MM.1S (cell line): ENCODE data around the gene C6orf163.

Source experiments
- EZH2 ChIP-seq: fragments of 300-600 bp; sonication (generic); optimal IDR thresholded peaks from 2 replicates; pipeline ENCODE3; 2017; ENCODE audit warnings: low read depth, mild to moderate bottlenecking, antibody characterized with exemption, low read length, mixed read lengths
- EZH2phosphoT487 ChIP-seq: fragments of 300-600 bp; sonication (generic); IDR thresholded peaks from 2 replicates; pipeline ENCODE4 v1.6.1; 2018; ENCODE audit warnings: antibody characterized with exemption, low read length
- TF ChIP-seq, protein P1 (sequence below): fragments of 300-600 bp; sonication (generic); IDR thresholded peaks from 2 replicates; pipeline ENCODE4 v1.5.1; 2016; ENCODE audit warnings: antibody characterized with exemption, low read length, mixed read lengths

DNA sequence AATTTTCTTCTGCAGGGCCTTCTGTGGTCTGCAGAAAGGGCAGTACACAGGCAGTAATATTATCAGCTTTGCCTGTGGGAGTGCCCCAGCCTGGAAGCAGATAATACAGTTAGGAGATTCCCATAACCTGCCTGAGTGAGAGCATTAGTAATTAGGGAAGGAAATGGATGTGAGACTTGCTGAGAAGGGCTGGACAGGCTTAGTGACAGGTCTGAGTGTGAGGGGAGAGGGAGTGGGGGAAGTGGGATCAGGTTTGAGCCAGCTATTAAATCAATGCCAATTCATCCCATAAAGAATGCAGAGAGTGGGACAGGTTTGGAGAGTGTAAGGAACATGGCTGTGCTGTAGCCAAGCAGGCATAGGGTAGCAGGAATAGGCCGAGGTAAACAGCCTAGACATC, 53.0 kb downstream of the C6orf163 start:
- no peak for TF ChIP-seq EZH2phosphoT487
- TF ChIP-seq, protein P1, sequence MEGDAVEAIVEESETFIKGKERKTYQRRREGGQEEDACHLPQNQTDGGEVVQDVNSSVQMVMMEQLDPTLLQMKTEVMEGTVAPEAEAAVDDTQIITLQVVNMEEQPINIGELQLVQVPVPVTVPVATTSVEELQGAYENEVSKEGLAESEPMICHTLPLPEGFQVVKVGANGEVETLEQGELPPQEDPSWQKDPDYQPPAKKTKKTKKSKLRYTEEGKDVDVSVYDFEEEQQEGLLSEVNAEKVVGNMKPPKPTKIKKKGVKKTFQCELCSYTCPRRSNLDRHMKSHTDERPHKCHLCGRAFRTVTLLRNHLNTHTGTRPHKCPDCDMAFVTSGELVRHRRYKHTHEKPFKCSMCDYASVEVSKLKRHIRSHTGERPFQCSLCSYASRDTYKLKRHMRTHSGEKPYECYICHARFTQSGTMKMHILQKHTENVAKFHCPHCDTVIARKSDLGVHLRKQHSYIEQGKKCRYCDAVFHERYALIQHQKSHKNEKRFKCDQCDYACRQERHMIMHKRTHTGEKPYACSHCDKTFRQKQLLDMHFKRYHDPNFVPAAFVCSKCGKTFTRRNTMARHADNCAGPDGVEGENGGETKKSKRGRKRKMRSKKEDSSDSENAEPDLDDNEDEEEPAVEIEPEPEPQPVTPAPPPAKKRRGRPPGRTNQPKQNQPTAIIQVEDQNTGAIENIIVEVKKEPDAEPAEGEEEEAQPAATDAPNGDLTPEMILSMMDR = no peak
- no peak for TF ChIP-seq EZH2
